A549 (cell line): ENCODE results near the gene DNAH8. TPM values are rescaled to one million over a fixed set of nuclear protein-coding genes. Genes with fewer than 3 reads are reported as not detected.

Experiments
- ATAC-seq, 2 experiments: fragments of 200-7000 bp in 1 of 2; fragments of >200 bp in 1 of 2; cut with Nextera tagmentation in 1 of 2; cut with Tn5 transposase in 1 of 2; 3 replicates each; pipeline versions ENCODE4 v1.8.0 to v1.9.1; 2018 to 2020; ENCODE audit warnings: mild to moderate bottlenecking in 1 of 2, moderate library complexity in 1 of 2
- CTCF ChIA-PET: fragments of 300-600 bp; sonication (Branson Sonifier 250); formaldehyde crosslinking; extraction: SDS; loops from one replicate; lab custom pipeline; 2021; ENCODE audit warnings: antibody characterized with exemption, inconsistent platforms; lab: Yijun Ruan, JAX
- POLR2A ChIA-PET: fragments of 350-600 bp; formaldehyde crosslinking; extraction: SDS; loops from one replicate; lab custom pipeline; 2021; ENCODE audit warnings: antibody characterized with exemption, inconsistent platforms; lab: Yijun Ruan, JAX
- DNase-seq, 2 experiments: peaks; one replicate each; pipeline versions ENCODE4 v3.0.0 to v3.0.0-alpha.2; 2011 to 2016; ENCODE audit warnings: low read depth in 1 of 2, low spot score in 1 of 2
- FAIRE-seq: peaks from 2 replicates; lab custom pipeline; 2011; peaks lifted over from hg19 to GRCh38; lab: Jason Lieb, UNC
- H3K27ac ChIP-seq, 2 experiments: fragments of >200 bp; sonication (Bioruptor Twin); formaldehyde crosslinking; 3 replicates each; pipeline ENCODE4 v1.5.1; 2016 to 2017
- H3K4me1 ChIP-seq: fragments of >200 bp; sonication (Bioruptor Twin); formaldehyde crosslinking; 3 replicates; pipeline ENCODE4 v1.6.1; 2016
- H3K4me2 ChIP-seq: fragments of >200 bp; sonication (Bioruptor Twin); formaldehyde crosslinking; 3 replicates; pipeline ENCODE4 v1.6.1; 2016
- H3K4me3 ChIP-seq: fragments of >200 bp; sonication (Bioruptor Twin); formaldehyde crosslinking; 3 replicates; pipeline ENCODE4 v1.5.1; 2016
- H3K9me3 ChIP-seq: fragments of >200 bp; sonication (Bioruptor Twin); formaldehyde crosslinking; 3 replicates; pipeline ENCODE4 v1.6.1; 2016
- BCL3 ChIP-seq: fragments of >200 bp; sonication (Bioruptor Twin); formaldehyde crosslinking; IDR thresholded peaks from 3 replicates; pipeline ENCODE4 v1.6.1; 2016
- CBX2 ChIP-seq: fragments of 200-600 bp; sonication (generic); IDR thresholded peaks from 2 replicates; pipeline ENCODE4 v1.6.1; 2016; ENCODE audit warnings: low read depth, mild to moderate bottlenecking, borderline replicate concordance
- CBX8 ChIP-seq: fragments of 200-600 bp; sonication (generic); IDR thresholded peaks from 2 replicates; pipeline ENCODE4 v1.6.1; 2016
- EHMT2 ChIP-seq: fragments of 200-600 bp; sonication (generic); IDR thresholded peaks from 2 replicates; pipeline ENCODE4 v1.6.1; 2016; ENCODE audit warnings: antibody characterized with exemption, low read depth, mild to moderate bottlenecking, moderate library complexity
- EP300 ChIP-seq, 2 experiments: fragments of >200 bp; sonication (Bioruptor Twin); formaldehyde crosslinking; IDR thresholded peaks; 2 replicates in 1 of 2; 3 replicates in 1 of 2; pipeline ENCODE4 v1.6.1; 2016 to 2017
- ESRRA ChIP-seq: fragments of 150-350 bp; IDR thresholded peaks from 2 replicates; pipeline ENCODE4 v1.6.1; 2014; ENCODE audit warnings: mild to moderate bottlenecking, low read length, borderline replicate concordance
- FOSB ChIP-seq: fragments of 250-450 bp; sonication (Bioruptor Pico); IDR thresholded peaks from 2 replicates; pipeline ENCODE4 v1.5.0; 2020; ENCODE audit warnings: mild to moderate bottlenecking, moderate library complexity
- FOSL2 ChIP-seq, 2 experiments: fragments of 450-650 bp in 1 of 2; fragments of >200 bp in 1 of 2; sonication (Bioruptor Twin) in 1 of 2; formaldehyde crosslinking; IDR thresholded peaks; 2 replicates each; pipeline versions ENCODE4 v1.5.0 to v1.6.1; 2016 to 2020; ENCODE audit warnings: mild to moderate bottlenecking in 1 of 2, moderate library complexity in 1 of 2
- GATA3 ChIP-seq: IDR thresholded peaks from 2 replicates; pipeline ENCODE4 v1.6.1; 2012; ENCODE audit warnings: borderline replicate concordance
- HDAC2 ChIP-seq: fragments of 200-600 bp; sonication (generic); IDR thresholded peaks from 2 replicates; pipeline ENCODE4 v1.6.1; 2016
- HOXA7 ChIP-seq: fragments of 250-450 bp; sonication (Bioruptor Pico); IDR thresholded peaks from 2 replicates; pipeline ENCODE4 v1.5.0; 2020; ENCODE audit warnings: mild to moderate bottlenecking, moderate library complexity
- MAFK ChIP-seq: fragments of 450-650 bp; IDR thresholded peaks from 2 replicates; pipeline ENCODE4 v1.6.1; 2014; ENCODE audit not compliant: partially characterized antibody
- MYC ChIP-seq: IDR thresholded peaks from 2 replicates; pipeline ENCODE4 v1.6.1; 2012; ENCODE audit warnings: mild to moderate bottlenecking, inconsistent platforms, low read length, improper control_type of control experiment, borderline replicate concordance
- NFE2L2 ChIP-seq: fragments of 150-350 bp; conservative IDR thresholded peaks from 2 replicates; pipeline ENCODE4 v1.6.1; 2014; ENCODE audit warnings: low read length
- NPAS2 ChIP-seq: fragments of 250-450 bp; sonication (Bioruptor Pico); IDR thresholded peaks from 2 replicates; pipeline ENCODE4 v1.8.0; 2022; ENCODE audit warnings: mild to moderate bottlenecking, moderate library complexity, borderline replicate concordance
- PHF8 ChIP-seq: fragments of 200-600 bp; sonication (generic); IDR thresholded peaks from 2 replicates; pipeline ENCODE4 v1.6.1; 2016; ENCODE audit warnings: low read depth, mild to moderate bottlenecking, antibody characterized with exemption, moderate library complexity, borderline replicate concordance
- POLR2AphosphoS2 ChIP-seq: conservative IDR thresholded peaks from 2 replicates; pipeline ENCODE4 v1.6.1; 2012; ENCODE audit warnings: low read length, improper control_type of control experiment, inconsistent platforms
- RAD21 ChIP-seq, 2 experiments: fragments of >200 bp in 1 of 2; sonication (Bioruptor Twin) in 1 of 2; formaldehyde crosslinking in 1 of 2; IDR thresholded peaks in 1 of 2; conservative IDR thresholded peaks in 1 of 2; 2 replicates in 1 of 2; 3 replicates in 1 of 2; pipeline ENCODE4 v1.6.1; 2012 to 2018; ENCODE audit warnings: inconsistent platforms in 1 of 2
- RFX5 ChIP-seq: fragments of 450-650 bp; IDR thresholded peaks from 2 replicates; pipeline ENCODE4 v1.7.1; 2014; ENCODE audit warnings: antibody characterized with exemption, mild to moderate bottlenecking, moderate library complexity
- RNF2 ChIP-seq: fragments of 200-600 bp; sonication (generic); IDR thresholded peaks from 2 replicates; pipeline ENCODE4 v1.6.1; 2016; ENCODE audit warnings: low read depth, mild to moderate bottlenecking, antibody characterized with exemption, moderate library complexity, borderline replicate concordance
- SMC3 ChIP-seq: fragments of >200 bp; sonication (Bioruptor Twin); formaldehyde crosslinking; IDR thresholded peaks from 3 replicates; pipeline ENCODE4 v1.6.1; 2018; ENCODE audit warnings: inconsistent platforms
- SREBF2 ChIP-seq: fragments of 450-650 bp; IDR thresholded peaks from 2 replicates; pipeline ENCODE4 v1.6.1; 2014; ENCODE audit warnings: mild to moderate bottlenecking, moderate library complexity
- TFCP2L1 ChIP-seq: fragments of 250-450 bp; sonication (Bioruptor Pico); IDR thresholded peaks from 2 replicates; pipeline ENCODE4 v1.5.0; 2021; ENCODE audit warnings: mild to moderate bottlenecking
- ZFP36 ChIP-seq: fragments of 450-650 bp; IDR thresholded peaks from 2 replicates; pipeline ENCODE4 v1.6.1; 2014; ENCODE audit warnings: borderline replicate concordance; ENCODE audit not compliant: partially characterized antibody
- WGBS: methylation state at CpG from one replicate; pipeline ENCODE4 v1.1.6; 2017; ENCODE audit errors: missing lambda C conversion rate; 5-methylcytosine and 5-hydroxymethylcytosine counted together
- polyA plus RNA-seq, 4 experiments: library from polyadenylated mRNA; depleted of rRNA in 3 of 4; stranded (reverse); fragments of >200 nt; fragmentation: RNase III in 1 of 4; extraction: RNeasy Plus Mini Kit Qiagen cat#74134 plus additional on column Dnase treatment in 1 of 4; gene quantifications; 2 replicates in 3 of 4; 3 replicates in 1 of 4; pipeline ENCODE4 v1.2.3, GENCODE V29; 2011 to 2017
- TF ChIP-seq, protein P1 (sequence below): fragments of 250-450 bp; sonication (Bioruptor Pico); IDR thresholded peaks from 2 replicates; pipeline ENCODE4 v1.5.0; 2020; ENCODE audit warnings: low read depth, mild to moderate bottlenecking, moderate library complexity

DNAH8 gene
- polyA plus RNA-seq, 2 of the 4 experiments (the other 2 are of a cell fraction) = not detected

GRCh38 chr6:38753707-38754106 is 38.6 kb downstream of the DNAH8 start:
- no peak for FAIRE-seq
- TF ChIP-seq BCL3 (no peak), EHMT2 (no peak), RNF2 (no peak), NPAS2 (CRISPR knock-in tag) (no peak), EP300 (IDR thresholded peaks at IDR 0.05) (no peak), NFE2L2 (no peak), RFX5 (no peak), MAFK (no peak), TFCP2L1 (CRISPR knock-in tag) (no peak), ESRRA (no peak)

GRCh38 chr6:38755207-38755606 is 40.1 kb downstream of the DNAH8 start:
- ChIA-PET POLR2A (no interaction called here), CTCF (no interaction called here)
- Histone ChIP-seq H3K27ac (no peak overlapping the region), H3K4me1 (no peaks in the 10 kb centered on the region), H3K4me3 (no peak overlapping the region), H3K9me3 (no peaks in the 10 kb centered on the region), H3K4me2 (no peak overlapping the region)
- DNase-seq (no peak), ATAC-seq (no peak), FAIRE-seq (no peak)
- TF ChIP-seq GATA3 (no peak), RNF2 (no peak), RAD21 (conservative IDR thresholded peaks at IDR 0.05 in 1 of 2, IDR thresholded peaks at IDR 0.05 in 1 of 2) (no peak), HOXA7 (CRISPR knock-in tag) (no peak), ZFP36 (no peak), SMC3 (no peak), CBX2 (no peak), CBX8 (no peak), NFE2L2 (no peak), POLR2AphosphoS2 (no peak), FOSB (CRISPR knock-in tag) (no peak), HDAC2 (no peak), FOSL2 (IDR thresholded peaks at IDR 0.05) (no peak), FOSL2 (CRISPR knock-in tag; IDR thresholded peaks at IDR 0.05) (no peak)
- TF ChIP-seq, protein P1, sequence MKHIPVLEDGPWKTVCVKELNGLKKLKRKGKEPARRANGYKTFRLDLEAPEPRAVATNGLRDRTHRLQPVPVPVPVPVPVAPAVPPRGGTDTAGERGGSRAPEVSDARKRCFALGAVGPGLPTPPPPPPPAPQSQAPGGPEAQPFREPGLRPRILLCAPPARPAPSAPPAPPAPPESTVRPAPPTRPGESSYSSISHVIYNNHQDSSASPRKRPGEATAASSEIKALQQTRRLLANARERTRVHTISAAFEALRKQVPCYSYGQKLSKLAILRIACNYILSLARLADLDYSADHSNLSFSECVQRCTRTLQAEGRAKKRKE = no peak
- WGBS = 11% methylated on average over 3 of the region's 3 CpGs

More at GRCh38 chr6:38753707-38754106, 38.6 kb downstream of the DNAH8 start:
- H3K9me3 ChIP-seq = no peaks in the 10 kb centered on the region
- no peaks in the 10 kb centered on the region for H3K4me1 ChIP-seq
- no peak overlapping the region for H3K4me2 ChIP-seq
- H3K27ac ChIP-seq = no peak overlapping the region
- no peak overlapping the region for H3K4me3 ChIP-seq
- ChIA-PET CTCF (no interaction called here), POLR2A (no interaction called here)
- DNase-seq (no peak), ATAC-seq (no peak)

DNA sequence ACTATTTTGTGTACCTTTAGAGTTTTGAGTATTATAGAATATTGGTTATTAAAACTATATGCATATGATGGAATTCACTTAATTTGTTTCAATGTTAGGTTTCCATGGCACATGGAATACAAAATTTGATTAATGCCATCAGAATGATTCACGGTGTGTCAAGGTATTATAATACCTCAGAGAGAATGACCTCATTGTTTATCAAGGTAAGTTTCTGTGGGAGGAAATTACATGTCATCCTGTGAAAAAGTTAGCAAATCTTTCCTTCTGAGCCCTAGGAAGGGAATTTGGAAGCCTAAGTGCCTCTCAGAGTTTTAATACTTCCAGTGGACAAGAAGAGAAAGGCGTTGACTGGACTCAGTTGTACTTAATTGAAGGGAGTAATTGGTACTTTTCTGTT is 40.8 kb downstream of the DNAH8 start:
- no peaks in the 10 kb centered on the region for H3K9me3 ChIP-seq
- H3K27ac ChIP-seq = no peak overlapping the region
- WGBS = 37% methylated on average over 2 of the region's 2 CpGs
- no peak overlapping the region for H3K4me2 ChIP-seq
- ChIA-PET POLR2A (no interaction called here), CTCF (no interaction called here)
- ATAC-seq (no peak), FAIRE-seq (no peak), DNase-seq (no peak)
- H3K4me3 ChIP-seq = no peak overlapping the region
- TF ChIP-seq MYC (no peak), PHF8 (no peak), SREBF2 (no peak)
- H3K4me1 ChIP-seq = no peaks in the 10 kb centered on the region
